ENCODE data around the gene MLN. TPM values are rescaled to one million over a fixed set of nuclear protein-coding genes. Genes with fewer than 3 reads are reported as not detected.

Gene MLN
- total RNA-seq, 4 donors from 2014 or later, result not detected

DNA sequence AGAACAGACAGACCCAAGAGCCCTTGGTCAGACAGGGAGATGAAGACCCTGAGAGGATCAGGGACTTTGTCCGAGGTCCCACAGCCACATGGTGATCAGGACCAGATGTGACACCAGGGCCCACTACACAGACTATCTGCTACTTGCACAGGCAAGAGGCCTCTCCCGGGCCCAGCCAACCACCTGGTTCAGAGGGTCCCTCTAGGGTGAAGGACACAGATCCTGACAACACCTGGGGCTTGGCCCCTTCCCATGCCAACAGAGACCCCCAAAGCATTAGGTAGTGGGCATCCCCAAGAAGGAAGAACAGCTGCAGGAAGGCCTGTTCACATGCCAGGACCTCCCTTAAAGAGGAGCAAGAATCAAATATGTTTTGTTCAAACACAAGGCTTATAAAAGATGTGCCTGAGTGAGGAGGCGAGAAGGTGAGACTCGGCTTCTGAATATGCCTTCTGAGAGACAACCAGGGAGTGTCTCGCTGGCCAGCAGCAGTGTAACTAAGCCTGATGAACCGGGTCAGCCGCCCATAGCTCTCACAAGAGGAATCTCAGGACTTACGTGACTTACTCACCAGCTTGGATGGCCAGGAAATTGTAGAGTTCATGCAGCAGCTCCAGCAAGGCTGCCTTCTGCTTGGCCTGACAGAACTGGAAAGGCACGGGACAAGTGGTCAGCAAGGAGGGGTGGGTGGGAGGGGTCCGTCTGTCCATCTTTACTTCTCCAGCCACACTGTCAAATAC, 19.9 kb downstream of the MLN start:
- TF ChIP-seq, protein P1, sequence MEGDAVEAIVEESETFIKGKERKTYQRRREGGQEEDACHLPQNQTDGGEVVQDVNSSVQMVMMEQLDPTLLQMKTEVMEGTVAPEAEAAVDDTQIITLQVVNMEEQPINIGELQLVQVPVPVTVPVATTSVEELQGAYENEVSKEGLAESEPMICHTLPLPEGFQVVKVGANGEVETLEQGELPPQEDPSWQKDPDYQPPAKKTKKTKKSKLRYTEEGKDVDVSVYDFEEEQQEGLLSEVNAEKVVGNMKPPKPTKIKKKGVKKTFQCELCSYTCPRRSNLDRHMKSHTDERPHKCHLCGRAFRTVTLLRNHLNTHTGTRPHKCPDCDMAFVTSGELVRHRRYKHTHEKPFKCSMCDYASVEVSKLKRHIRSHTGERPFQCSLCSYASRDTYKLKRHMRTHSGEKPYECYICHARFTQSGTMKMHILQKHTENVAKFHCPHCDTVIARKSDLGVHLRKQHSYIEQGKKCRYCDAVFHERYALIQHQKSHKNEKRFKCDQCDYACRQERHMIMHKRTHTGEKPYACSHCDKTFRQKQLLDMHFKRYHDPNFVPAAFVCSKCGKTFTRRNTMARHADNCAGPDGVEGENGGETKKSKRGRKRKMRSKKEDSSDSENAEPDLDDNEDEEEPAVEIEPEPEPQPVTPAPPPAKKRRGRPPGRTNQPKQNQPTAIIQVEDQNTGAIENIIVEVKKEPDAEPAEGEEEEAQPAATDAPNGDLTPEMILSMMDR (IDR thresholded peaks at IDR 0.05; ENCODE audit: low read depth), result no peak

DNA sequence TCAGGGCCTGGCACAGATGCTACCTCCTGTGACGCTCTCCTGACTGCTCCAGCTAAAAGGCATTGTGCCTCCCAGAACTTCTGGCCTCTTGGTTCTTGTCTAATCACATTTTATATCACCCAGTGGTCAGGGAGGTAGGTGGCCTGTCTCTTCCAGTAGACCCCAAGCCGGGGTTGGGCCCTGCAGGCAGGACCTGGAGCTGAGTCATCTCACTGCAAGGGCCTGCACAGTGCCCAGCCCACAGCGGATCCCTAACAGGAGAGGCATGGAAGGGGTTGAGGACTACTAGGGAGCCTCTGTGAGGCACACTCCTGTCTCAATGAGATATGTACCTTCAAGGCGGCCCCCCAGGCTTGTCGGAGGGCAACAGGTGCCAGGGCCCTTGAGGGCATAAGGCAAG, 21.2 kb downstream of the MLN start:
- TF ChIP-seq, protein P1 (IDR thresholded peaks at IDR 0.05; ENCODE audit: low read depth), result no peak

DNA sequence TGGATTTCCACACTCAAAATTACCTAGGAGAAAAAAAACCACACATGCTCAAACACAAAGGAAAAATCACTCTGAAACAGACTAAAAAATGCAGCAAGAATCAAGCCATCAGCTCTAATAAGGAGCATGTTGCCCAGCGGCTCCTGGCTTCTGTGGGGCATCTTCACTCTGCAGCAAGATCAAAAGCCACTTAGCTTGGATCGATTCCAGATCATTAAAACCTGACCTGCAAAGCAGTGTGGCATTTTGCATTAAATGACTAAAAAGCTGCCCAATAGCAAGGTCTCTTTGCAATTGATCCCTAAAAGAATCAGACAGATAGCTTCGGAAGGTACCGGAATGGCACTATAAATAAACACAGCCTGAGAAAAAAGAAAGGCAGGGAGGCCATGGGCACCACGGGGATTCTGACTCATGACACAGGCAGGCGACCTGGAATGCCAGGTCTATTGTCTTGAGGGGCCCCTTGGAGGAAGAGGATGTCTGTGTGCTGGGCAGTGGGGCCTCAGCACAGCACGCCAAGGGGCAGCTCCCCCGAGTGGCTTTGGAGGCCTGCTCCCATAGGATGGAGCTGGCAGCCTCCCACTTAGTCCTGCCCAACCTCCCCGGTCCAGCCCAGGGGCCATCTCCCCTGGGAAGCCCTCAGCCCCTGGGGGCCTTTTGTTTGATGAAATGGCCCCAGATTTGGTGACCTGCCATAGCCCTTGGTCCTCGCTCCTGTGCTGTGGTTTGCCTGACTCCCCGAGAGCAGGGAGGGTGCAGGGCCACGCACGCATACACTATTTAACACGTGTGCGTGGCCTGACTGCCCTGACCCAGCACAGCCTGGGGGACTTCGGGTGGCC, 22.4 kb downstream of the MLN start:
- TF ChIP-seq, protein P1 (IDR thresholded peaks at IDR 0.05; ENCODE audit: low read depth), result no peak

DNA sequence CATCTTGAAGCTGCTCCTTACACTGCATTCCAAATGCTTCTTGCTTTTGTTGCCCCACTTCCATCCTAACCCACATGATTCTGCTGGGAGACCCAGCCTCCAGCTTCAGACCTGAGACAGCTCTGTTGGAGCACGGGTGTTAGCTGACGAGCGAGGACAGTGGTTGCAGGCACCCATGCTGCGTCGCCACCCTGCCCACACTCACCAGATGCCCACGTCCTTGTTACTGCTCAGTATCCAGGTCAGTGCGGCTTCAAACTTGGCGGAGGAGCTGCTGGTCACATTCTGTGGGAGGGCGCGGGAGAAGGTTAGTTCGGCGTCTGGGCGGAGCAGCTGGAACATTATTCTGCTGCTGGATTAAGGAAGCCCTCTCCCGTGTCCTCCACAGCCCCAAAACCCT, 23.9 kb downstream of the MLN start:
- TF ChIP-seq, protein P1 (IDR thresholded peaks at IDR 0.05; ENCODE audit: low read depth), result no peak

DNA sequence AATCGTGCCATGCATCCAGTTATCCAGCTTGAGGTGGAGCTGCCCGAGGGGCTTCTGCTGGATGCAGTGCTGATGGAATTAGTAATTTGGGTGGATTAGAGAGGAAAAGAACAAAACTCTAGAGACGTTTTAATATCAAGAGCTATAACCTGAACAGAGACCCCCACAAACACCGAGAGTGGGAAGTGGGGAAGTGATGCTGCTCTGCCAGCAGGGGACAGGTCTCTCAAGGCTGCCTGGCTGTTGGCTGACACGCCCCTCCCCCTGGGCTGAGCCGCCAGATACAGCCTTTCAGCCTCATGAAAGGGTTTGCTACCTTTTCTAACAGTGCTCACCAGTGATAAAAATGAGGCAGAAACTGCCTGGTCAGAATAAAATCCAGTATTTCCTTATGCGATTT, 24.5 kb downstream of the MLN start:
- TF ChIP-seq, protein P1 (IDR thresholded peaks at IDR 0.05; ENCODE audit: low read depth), result no peak

DNA sequence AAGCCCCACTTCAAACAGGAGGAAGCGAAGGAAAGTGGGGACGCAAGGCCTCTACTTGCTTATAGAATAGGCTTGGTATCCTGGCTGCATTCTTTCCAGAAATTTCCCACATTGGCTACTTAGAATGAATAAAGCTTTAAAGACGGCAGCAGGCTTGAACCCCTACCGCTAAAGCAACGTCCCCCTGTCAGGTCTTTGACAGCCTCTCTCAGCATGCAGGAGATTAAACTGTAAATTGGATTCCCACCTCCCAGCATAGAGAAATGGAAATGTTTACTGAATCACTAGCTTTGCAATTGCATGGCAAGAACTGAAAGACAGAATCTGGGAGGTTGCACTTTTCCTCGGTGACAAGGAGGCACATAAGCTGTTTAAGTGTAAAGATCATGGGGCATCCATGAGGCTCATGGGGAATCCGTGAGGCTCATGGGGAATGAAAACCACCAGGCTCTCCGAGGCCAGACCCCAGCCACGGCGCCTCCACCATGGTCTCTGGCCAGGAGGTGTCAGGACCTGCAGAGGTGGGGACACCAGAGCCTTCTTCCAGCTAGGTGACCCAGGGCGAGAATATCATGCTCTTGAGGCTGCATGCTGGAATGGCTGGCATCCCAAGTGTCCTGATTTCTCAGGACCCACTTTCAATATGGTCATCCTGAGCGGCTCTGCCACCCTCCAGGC, 25.2 kb downstream of the MLN start:
- TF ChIP-seq, protein P1 (IDR thresholded peaks at IDR 0.05; ENCODE audit: low read depth), result no peak
